Stomach (tissue), 4 donors: Measurements from ENCODE around the gene ZNF576.

Experiments
- POLR2A ChIP-seq, 4 donors: fragments of 450-650 bp; IDR thresholded peaks; one replicate each; pipeline ENCODE4 v1.6.1; 2016; ENCODE audit warnings: antibody characterized with exemption in 4 of 4, control low read depth in 2 of 4, mild to moderate bottlenecking in 1 of 4, moderate library complexity in 1 of 4
- TF ChIP-seq, protein P1 (sequence below), 7 experiments: fragments of 450-650 bp in 4 of 7; fragments of 200-600 bp in 3 of 7; sonication (generic) in 3 of 7; IDR thresholded peaks; one replicate each; pipeline ENCODE4 v1.5.1; 2016 to 2019; ENCODE audit warnings: antibody characterized with exemption in 7 of 7, control low read depth in 2 of 7, mild to moderate bottlenecking in 1 of 7

DNA sequence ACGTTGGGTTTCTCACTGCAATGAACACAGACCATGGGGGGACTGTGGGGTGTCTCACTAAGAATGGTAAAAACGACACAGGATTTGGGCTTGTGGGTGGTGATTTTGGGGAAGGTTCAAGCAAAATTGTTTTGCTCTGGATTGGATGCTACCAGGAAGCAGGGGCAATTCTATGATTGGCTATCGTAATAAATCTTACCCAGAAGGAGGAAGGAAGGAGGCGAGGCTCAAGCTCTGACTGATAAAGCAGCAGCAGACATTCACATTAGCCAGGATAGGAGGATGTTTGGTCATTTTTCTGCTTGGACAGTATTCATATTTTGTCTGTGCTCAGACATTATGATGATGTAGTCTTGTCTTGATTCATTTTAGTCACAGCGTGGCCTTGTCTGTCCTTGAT, 1.5 kb downstream of the ZNF576 start:
- TF ChIP-seq POLR2A (IDR thresholded peaks at IDR 0.05), result no peak
- TF ChIP-seq, protein P1, sequence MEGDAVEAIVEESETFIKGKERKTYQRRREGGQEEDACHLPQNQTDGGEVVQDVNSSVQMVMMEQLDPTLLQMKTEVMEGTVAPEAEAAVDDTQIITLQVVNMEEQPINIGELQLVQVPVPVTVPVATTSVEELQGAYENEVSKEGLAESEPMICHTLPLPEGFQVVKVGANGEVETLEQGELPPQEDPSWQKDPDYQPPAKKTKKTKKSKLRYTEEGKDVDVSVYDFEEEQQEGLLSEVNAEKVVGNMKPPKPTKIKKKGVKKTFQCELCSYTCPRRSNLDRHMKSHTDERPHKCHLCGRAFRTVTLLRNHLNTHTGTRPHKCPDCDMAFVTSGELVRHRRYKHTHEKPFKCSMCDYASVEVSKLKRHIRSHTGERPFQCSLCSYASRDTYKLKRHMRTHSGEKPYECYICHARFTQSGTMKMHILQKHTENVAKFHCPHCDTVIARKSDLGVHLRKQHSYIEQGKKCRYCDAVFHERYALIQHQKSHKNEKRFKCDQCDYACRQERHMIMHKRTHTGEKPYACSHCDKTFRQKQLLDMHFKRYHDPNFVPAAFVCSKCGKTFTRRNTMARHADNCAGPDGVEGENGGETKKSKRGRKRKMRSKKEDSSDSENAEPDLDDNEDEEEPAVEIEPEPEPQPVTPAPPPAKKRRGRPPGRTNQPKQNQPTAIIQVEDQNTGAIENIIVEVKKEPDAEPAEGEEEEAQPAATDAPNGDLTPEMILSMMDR (IDR thresholded peaks at IDR 0.05), result no peak
